GM19324 (cell line): Measurements from ENCODE around the gene BLOC1S1.

Experiments
- ATAC-seq: cut with Tn5 transposase; IDR thresholded peaks from one replicate; pipeline ENCODE4 v1.9.1; 2021; ENCODE audit warnings: mild to moderate bottlenecking, moderate library complexity; ENCODE audit not compliant: unreplicated experiment, low FRiP score

BLOC1S1 gene

DNA sequence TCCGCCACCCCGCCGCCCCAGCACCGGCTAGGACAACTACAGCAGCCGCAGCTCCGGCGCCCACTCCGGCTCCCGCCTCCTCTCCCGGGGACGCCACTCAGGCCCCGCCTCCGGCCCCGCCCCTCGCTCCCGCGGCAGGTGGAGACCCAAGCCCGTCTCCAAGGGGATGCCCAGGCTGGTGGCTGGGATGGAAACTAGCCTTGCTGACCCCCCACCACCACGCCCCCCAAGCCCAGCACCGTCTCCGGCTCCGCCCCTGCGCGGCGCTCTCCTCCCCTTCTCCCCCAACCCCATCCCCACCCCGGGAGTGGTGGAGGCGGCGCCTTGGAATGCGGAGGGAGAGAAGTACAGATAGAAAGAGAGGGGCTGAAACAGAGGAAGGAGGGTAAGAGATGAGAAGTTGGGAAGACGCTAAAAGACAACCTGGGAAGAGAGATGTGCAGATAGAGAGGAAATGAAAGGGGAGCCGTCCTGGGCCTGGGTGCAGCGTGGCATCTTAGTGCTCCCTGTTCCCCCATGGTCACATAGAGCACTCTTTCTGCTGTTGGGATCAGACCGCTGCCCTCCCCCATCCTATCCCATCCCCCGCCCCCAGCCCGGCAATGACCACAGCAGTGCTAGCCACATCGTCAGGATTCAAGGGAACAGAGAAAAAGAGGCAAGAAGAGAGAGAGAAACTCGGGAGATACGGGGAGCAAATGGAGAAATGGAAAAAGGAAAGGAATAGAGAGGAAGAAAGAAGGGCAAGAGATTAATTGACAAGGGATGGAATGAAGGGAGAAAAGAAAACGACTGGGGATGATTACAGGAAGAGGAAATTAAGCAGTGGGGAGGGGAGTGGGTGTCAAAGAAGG lies 7.8 kb upstream of the BLOC1S1 start, which contains the start of gene ITGA7:
ITGA7 (minus strand) TSS at position 64 of the 854 bp plus-strand sequence. CDS start 222 bp downstream, outside the sequence.
- no peak for ATAC-seq

DNA sequence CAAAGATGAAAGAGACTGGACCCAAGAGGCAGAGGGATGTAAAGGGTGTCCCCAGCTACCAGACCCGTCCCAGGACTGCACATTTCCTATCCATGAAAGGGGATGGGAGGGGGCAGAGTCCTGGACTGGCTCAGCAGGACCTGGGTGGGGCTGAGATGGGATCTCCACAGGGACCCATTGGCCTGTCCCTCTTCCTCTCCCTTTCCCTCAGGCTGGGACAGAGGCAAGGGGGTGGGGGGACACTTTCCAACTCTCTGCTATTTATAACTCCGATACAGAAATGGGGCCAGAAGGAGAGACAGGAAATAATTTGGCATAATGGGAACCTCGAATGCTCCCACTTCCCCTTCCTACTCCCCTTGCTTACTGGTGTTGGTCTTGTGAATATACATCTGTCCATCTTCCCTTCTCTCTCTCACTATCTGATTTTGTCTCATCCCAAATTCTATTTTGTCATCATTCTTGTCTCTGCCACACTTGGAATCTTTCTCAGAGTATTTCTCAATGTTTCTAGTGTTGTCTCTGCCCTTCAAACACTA lies 7.1 kb upstream of the BLOC1S1 start:
- ATAC-seq, result no peak

DNA sequence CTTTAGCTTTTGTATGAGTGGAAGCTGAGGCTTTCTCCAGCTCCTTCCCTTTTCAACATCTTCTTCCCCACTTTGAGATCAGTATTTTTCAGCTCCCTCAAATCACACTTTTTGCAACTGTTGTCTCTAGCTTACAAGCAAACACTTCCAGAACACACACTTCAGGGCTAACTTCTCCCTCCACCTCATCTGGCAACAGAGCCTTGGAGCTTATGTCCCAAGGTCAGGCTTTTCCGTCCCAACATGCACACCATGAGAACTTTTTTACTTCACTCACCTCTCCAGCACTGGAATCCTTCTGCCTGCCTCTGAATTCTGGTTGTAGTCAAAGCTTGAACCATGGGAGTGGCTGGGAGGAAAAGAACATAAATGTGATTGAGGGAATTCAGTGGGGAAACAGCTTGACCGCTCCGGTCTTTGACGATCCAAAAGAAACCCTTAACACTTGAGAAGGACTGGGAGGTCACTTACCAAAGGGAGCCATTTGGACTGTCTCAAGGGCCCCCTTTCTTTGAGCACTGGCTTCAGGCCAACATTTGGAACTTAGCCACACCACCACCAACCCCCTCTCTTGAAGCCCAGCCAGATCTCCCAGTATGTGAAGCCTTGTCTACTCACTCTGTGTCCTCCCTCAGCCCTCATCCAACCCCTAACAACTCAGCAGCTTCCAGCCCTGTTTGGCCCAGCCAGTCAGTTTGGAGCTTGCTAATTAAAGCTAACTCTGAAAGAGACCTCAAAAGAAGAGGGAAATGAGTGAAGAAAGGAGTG lies 3.9 kb upstream of the BLOC1S1 start:
- no peak for ATAC-seq

DNA sequence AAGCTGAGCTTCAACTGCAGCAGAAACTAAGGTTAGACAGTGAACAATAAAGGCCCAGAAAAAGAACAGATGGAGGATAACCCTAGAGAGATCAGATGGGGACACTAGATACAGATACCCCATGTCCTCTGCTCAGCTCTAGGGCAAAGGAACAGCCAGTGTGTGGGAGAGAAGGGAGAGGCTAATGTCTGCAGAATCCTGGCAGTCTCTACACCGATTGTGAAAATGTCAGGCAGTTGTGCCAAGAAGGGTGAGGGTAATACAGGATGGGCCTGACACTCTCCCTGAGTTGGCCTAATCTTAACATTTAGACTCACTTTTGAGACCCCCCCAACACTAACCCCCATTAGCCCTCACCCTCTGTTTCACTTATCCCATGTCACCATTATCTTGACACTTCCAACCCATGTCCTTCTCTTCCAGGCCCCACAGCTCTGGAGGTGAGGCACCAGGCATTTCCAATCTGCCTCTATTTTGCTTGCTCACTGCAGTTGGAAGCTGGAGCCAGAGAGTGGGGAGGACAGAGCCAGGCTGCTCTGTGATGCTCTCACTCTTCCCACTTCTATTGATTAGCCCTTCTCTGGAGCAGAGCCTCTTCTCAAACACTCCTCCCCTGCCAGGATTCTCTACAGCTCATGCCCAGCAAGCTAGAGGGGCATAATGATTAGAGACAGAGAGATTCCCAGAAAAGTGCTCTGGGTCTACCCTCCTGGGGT lies 3.0 kb upstream of the BLOC1S1 start:
- ATAC-seq, result no peak

DNA sequence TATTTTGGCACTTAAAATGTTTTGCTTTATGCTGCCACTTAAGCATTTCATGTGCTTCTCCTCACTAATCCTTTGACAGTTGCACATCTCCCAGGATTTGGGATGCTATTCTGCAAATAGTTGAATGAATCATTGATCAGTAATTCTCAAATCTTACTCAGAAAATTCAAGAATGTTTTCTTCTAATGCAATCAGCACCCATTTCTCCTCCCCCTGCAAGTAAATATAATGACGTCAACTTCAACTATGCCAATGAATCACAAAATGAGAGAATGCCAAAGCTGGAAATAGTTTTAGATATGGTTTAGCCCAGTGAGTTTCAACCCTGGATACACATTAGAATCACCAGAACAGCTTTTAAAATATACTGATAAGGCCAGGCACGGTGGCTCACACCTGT lies 2.1 kb upstream of the BLOC1S1 start:
- no peak for ATAC-seq

DNA sequence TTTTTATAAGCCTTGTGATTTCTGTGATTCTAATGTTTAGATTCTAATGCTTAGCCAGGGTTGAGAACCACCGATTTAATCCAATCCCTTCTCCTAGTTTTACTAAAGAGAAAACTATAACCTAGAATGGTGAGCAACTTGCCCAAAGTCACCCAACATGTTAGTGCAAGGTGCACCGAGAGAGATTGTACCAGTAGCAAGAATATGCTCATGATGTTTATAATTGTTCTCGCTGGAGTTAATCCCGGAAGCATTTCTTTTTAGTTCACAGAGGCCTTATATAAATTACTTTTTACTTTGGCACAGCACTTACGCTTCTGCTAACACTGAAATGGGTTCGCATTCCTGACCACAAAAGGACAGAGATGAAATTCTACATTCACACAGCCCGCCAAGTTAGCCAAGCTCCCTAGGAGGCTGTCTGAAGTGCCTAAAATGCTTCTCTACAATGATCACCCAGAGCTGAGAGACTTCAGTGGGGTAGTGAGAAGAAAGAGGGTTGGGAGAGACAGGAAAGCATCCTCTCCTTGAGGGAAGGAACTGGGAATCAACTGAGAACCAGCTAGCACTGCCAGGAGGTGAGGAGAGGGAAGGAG lies 579 bp upstream of the BLOC1S1 start:
- ATAC-seq, result no peak

DNA sequence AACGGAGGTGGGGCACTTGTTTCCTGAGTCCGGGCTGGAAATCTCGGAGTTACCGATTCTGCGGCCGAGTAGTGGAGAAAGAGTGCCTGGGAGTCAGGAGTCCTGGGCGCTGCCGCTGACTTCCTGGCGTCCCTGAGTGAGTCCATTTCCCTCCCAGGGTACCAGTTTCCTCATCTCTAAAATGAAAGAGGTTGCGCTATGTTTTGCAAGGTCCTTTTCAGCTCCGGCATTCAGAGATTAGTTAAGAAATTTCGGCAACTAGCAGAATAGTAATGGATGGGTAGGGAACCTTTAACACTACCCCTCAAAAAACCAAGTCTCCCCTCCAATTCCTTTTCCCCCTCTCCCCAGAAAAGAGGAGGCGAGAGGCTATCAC lies 724 bp downstream of the BLOC1S1 start:
- no peak for ATAC-seq

DNA sequence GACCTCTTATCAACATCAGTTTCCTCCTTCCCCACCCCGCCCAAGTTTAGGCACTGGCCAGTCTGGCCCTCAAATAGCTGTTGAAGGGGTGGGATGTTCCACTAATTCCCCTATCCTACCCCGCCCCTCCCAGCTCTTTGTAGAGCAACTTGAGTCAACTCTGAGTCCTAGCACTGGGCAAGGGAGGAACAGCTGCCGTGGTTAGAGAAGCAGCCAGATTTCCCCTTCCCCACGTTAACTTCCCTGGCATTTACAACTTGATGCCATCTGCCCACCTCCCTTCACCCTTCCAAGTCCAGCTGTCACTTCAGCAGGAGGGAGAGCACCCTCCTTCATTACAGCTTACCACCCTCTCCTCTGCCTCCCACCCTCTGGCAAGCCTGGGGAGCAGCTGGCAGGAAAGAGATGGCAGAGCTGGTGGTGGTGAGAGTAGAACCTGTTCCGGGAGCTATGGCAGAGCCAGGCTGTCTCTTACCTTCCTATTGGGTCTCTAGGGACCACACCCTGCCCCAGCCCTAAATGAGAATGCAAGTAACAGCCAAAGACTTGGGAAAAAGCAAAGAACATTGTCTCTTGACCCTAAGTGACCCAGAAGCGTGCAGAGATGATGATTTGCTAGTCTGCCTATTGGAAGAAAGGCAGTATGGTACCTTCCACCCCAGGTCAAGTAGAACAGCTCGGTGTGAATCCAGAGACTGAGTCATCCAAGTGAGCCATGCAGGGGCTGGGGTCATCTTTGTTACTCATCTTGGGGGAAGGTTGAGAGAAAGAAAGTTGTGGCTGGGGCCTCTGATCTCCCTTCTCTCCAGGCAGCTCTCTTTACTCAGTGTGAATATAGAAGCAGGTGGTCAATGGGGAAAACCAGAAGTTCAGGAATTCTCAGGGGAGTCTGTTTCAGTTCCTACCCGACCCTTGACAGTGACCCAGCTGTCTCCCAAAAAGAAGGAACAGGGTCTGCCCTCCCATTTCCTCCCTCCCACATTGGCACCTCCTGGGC lies 1.5 kb downstream of the BLOC1S1 start:
- ATAC-seq, result no peak

DNA sequence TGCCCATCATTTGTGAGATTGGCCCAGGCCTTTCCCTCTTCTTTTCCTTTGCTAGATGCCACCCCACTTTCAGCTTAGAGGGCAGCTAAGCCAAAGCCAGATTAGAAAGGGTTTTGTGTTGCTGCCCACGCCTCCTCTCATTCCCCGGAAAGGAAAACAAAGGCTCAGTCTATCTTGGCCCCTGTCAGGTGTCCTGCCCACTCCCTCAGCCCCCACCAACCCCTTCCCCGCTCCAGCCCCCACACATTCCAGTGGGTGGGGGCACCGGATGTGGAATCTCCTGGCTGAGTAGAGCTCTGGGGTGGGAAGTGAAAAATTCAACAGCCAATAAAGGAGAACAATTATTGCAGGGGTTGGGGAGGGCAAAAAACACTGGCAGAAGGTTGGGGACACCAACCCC lies 2.2 kb downstream of the BLOC1S1 start:
- no peak for ATAC-seq

DNA sequence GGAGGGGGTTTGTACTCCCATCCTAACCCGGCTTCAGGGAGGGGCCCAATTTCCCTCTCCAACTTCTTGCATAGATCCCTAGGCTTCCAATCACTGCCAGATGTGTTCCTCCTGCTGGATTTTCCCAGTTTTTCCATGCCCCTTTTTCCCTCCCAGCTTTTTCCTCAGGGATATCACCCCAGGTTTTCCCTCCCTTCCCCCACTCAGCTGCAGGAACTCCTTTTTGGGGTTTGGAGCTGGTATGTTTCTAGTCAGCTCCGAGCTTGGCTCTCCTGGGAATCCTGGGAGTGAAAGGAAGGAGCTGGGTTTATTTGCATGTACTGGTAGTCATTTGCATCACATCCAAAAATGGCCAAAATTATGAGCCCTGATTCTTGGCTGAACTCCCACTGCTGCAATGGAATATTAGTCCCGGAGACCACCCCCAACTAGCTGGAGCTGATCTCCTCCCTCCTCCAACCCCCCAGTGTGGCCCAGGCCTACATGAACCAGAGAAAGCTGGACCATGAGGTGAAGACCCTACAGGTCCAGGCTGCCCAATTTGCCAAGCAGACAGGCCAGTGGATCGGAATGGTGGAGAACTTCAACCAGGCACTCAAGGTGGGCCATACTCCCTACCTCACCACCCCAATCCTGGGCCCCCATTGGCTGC lies 2.9 kb downstream of the BLOC1S1 start:
- ATAC-seq, result no peak

DNA sequence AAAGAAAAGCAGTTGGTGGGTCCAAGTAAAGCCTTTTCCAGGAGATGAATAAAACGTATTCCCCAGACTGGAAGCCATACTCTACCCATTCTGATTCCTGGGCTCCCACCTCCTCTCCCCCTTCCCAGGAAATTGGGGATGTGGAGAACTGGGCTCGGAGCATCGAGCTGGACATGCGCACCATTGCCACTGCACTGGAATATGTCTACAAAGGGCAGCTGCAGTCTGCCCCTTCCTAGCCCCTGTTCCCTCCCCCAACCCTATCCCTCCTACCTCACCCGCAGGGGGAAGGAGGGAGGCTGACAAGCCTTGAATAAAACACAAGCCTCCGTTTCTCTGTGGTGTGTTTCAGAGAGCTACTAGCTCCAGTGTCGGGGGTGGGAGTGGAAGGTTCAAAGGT lies 3.5 kb downstream of the BLOC1S1 start:
- ATAC-seq, result no peak

DNA sequence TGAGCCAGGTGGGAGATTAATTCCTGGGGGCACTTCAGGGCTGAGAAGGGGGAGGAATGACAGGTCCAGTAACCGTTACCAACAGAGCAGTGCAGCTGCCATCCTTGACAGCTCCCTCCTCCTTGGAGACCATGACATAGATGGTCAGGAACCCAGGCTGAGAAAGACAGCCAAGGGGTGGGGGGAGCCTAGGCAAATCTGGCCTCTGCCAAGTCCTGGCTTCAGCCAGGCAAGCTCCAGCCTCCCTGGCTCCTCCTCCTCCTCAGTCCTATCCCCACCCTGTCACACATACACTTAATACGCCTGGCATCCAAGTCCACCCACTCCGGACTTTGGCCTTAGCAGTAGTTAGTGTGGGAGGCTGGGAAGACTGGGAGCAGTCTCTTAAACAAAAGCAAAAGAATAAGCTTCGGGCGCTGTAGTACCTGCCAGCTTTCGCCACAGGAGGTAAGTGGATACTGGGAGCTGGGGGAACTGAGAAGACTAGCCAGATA lies 4.3 kb downstream of the BLOC1S1 start, which contains the start of gene RDH5:
RDH5 (plus strand) TSS at position 323 of the 494 bp plus-strand sequence. CDS start 792 bp downstream, outside the sequence.
- no peak for ATAC-seq

DNA sequence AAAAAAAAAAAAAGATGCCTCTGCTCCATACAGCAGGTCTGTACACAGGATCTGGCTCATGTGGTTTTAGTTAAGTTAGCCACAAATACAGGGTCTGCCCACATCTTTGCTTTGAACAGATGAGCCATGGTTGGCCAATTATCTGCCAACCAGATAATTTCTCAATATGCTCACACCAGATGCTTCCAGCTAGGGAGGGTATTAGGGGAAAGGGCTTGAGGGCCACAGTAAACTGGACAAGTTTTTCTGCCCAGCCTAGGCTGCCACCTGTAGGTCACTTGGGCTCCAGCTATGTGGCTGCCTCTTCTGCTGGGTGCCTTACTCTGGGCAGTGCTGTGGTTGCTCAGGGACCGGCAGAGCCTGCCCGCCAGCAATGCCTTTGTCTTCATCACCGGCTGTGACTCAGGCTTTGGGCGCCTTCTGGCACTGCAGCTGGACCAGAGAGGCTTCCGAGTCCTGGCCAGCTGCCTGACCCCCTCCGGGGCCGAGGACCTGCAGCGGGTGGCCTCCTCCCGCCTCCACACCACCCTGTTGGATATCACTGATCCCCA lies 5.1 kb downstream of the BLOC1S1 start:
- ATAC-seq, result no peak

DNA sequence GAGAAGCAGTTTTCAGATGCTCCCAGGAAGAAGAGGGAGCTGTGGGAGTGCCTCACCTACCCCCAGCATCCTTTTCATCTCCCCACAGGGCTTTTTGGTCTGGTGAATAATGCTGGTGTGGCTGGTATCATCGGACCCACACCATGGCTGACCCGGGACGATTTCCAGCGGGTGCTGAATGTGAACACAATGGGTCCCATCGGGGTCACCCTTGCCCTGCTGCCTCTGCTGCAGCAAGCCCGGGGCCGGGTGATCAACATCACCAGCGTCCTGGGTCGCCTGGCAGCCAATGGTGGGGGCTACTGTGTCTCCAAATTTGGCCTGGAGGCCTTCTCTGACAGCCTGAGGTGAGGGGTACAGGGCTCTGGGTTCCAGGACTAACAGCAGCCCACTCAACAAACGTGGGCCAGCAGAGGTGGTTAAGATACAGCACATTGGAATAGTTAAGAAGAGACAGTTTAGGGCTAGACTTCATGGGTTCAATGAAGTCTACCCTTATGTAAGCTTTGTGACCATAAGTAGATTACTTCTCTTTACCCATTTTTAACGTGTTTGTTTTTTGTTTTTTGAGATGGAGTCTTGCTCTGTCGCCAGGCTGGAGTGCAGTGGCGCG lies 5.9 kb downstream of the BLOC1S1 start:
- ATAC-seq, result no peak

DNA sequence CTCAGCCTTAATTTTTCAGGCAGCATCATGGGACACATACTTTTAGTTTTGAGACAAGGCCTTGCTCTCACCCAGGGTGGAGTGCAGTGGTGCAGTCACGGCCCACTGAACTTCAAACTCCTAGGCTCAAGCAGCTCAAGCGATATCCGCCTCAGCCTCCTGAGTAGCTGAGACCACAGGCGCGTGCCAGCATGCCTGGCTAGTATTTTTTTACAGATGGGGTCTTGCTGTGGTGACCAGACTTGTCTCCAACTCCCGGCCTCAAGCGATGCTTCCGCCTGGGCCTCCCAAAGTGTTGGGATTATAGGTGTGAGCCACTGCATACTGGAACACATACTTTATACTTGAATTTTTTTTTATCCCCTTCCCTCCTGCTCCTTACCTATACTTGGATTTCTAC lies 7.1 kb downstream of the BLOC1S1 start:
- ATAC-seq, result no peak

DNA sequence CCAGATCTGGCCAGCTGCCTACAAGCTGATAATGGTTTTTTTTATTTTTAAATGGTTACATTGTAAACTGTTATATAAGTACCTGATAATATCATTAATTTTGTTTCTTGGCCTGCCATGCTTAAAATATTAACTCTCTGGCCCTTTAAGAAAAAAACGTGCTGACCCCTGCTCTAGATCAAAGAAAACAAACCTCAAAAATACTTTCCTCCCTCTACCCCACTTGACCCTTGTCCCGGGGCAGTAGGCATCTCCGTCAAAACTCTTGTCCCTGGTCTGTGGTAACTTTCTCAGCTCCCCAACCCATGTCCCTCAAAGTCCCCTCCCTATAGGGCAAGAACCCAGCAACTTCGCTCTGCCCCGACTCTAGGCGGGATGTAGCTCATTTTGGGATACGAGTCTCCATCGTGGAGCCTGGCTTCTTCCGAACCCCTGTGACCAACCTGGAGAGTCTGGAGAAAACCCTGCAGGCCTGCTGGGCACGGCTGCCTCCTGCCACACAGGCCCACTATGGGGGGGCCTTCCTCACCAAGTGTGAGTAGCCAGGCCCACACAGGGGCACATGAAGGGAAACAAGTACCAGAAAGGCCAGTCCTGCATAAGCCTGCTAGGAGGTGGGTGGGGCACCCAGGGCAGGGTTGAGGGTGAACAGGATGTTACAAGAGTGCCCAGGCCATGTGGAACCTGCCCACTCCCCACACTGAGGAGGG lies 7.8 kb downstream of the BLOC1S1 start:
- ATAC-seq, result no peak
